Jurkat, Clone E6-1 (cell line): ENCODE data around the gene IGFBP1.

Experiments used
- DNase-seq: peaks from one replicate; pipeline ENCODE4 v3.0.0-alpha.2; 2011; ENCODE audit warnings: low read depth, low spot score
- H3K4me3 ChIP-seq: 2 replicates; pipeline ENCODE4 v1.5.1; 2011; ENCODE audit warnings: mild to moderate bottlenecking, low read length, control low read depth, moderate library complexity

IGFBP1 gene

DNA sequence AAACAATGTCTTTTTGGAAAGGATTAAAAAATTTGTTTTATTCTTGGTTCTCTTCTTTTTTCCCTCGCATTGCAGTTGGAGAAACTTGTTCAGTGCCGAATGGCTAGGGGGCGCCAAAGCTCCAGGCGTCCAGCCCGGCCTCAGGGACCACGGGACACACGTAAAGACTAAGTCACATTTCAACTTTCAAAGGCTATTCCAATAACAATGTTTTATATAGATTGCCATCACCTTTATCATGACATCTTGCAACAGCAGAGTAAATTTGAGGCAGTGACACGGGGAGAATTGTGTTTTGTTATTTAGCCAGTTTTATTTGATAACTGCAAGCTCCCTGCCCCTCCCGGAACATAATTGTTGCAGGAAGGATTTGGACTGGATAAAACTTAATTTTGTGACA lies 35.0 kb downstream of the IGFBP1 start:
- no peak overlapping the region for H3K4me3 ChIP-seq

DNA sequence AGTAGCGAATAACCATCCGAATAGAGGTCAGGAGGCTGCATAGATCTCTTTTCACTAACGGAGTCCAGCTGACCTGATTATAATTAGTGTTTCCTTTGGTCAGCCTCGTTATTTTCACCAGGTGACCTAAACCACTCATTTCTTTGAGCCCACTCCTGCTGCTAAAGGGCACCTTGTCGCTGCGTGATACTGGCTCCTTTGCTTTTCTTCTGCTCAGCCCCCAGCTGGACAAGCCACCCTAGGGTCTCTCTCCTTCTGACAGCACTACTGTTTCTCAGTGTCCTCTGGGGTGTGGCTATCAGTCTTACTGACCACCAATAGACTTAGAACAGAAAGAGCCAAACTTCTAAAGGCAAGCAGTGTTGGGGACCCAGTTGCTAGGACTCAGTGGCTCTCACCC lies 35.5 kb downstream of the IGFBP1 start:
- DNase-seq: no peak

More for the DNA sequence above, 35.0 kb downstream of the IGFBP1 start:
- no peak for DNase-seq

GRCh38 chr7:45924283-45924682 lies 36.0 kb downstream of the IGFBP1 start:
- H3K4me3 ChIP-seq: no peak overlapping the region
- no peak for DNase-seq

More for the DNA sequence above, 35.5 kb downstream of the IGFBP1 start:
- H3K4me3 ChIP-seq: no peak overlapping the region

DNA sequence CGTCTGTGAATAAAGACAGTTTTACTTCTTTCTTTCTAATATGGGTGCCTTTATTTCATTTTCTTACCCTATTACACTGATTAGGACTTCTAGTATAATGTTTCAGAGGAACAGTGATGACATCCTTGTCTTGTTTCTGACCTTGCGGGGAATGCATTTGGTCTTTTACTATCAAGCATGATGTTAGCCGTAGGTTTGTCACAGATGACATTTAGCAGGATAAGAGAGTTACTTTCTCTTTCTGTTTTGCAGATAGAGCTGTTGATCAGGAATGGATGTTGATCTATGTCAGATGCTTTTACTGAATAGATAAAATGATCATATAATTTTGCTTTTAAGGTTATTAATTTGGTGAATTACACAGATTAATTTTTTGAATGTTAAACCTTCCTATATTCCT lies 39.4 kb downstream of the IGFBP1 start:
- DNase-seq: no peak
- no peak overlapping the region for H3K4me3 ChIP-seq

GRCh38 chr7:45930967-45931366 lies 42.7 kb downstream of the IGFBP1 start:
- no peak for DNase-seq
- H3K4me3 ChIP-seq: no peak overlapping the region

- H3K4me3 ChIP-seq: no peak overlapping the region
- DNase-seq: no peak
Measured at GRCh38 chr7:45937301-45937700, 49.0 kb downstream of the IGFBP1 start.

DNA sequence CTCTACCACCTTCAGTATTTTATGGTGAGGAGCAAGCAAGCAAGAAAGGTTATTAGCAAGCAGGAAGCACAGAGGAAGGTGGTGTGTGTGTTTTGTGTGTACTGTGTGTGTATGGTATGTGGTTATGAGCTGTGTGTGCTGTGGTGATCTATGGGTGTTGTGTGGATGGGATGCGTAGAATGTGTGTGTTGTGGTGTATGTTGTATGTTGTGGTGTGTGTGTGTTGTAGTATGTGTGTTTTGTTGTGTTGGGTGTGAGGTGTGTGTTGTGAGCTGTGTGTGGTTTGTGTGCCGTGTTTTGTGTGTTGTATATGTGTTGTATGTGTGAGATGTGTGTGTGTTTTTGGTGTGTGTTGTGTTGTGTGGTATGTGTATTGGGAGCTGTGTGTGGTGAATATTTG lies 49.6 kb downstream of the IGFBP1 start:
- no peak overlapping the region for H3K4me3 ChIP-seq
- no peak for DNase-seq

- no peak for DNase-seq
Measured at GRCh38 chr7:45938626-45939302, 50.5 kb downstream of the IGFBP1 start.

GRCh38 chr7:45939574-45939973 lies 51.3 kb downstream of the IGFBP1 start:
- no peak for DNase-seq
- H3K4me3 ChIP-seq: no peak overlapping the region

More at GRCh38 chr7:45938626-45939302, 50.5 kb downstream of the IGFBP1 start:
- no peak overlapping the region for H3K4me3 ChIP-seq

DNA sequence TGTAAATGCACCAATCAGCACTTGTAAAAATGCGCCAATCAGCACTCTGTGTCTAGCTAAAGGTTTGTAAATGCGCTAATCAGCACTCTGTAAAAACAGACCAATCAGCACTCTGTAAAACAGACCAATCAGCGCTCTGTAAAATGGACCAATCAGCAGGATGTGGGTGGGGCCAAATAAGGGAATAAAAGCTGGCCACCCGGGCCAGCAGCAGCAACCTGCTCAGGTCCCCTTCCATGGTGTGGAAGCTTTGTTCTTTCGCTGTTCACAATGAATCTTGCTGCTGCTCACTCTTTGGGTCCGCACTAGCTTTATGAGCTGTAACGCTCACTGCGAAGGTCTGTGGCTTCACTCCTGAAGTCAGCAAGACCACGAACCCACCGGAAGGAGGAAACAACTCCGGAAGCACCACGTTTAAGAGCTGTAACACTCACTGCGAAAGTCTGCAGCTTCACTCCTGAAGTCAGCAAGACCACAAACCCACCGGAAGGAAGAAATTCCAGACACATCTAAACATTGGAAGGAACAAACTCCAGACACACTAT lies 52.0 kb downstream of the IGFBP1 start:
- DNase-seq: peak; percentile 77
- peak overlapping the region; percentile 25 for H3K4me3 ChIP-seq

- H3K4me3 ChIP-seq: peak overlapping the region; percentile 25; the same call in 1 of the 2 replicates
- DNase-seq: no peak
Measured at GRCh38 chr7:45940939-45941338, 52.7 kb downstream of the IGFBP1 start.
